Type B pancreatic cell (in vitro differentiated cells): Measurements from ENCODE around the gene SYCP2L. TPM values are rescaled to one million over a fixed set of nuclear protein-coding genes. Genes with fewer than 3 reads are reported as not detected.
"Not testable (repeated sequence)": the region's sequence is repeated elsewhere in the genome, so short reads cannot be mapped to it uniquely, and the experiment has no call there.

Experiments used
- DNase-seq: peaks from one replicate; pipeline ENCODE4 v3.0.0; 2021; ENCODE audit warnings: mixed read lengths; ENCODE audit not compliant: unreplicated experiment; ENCODE audit errors: extremely low spot score
- H3K27ac Mint-ChIP-seq: 2 replicates; pipeline ENCODE4 v1.8.0; 2021; ENCODE audit warnings: mild to moderate bottlenecking, mixed read lengths
- H3K27me3 Mint-ChIP-seq: 2 replicates; pipeline ENCODE4 v1.8.0; 2021; ENCODE audit warnings: mixed read lengths
- H3K36me3 Mint-ChIP-seq: 2 replicates; pipeline ENCODE4 v1.8.0; 2021; ENCODE audit warnings: mixed read lengths
- H3K4me1 Mint-ChIP-seq: one replicate; pipeline ENCODE4 v1.8.0; 2021; ENCODE audit warnings: mixed read lengths; ENCODE audit not compliant: unreplicated experiment
- H3K4me3 Mint-ChIP-seq: 2 replicates; pipeline ENCODE4 v1.8.0; 2021; ENCODE audit warnings: mild to moderate bottlenecking, mixed read lengths
- H3K9me3 Mint-ChIP-seq: 2 replicates; pipeline ENCODE4 v1.8.0; 2021; ENCODE audit warnings: mixed read lengths
- total RNA-seq: library from RNA; stranded (reverse); gene quantifications from 2 replicates; pipeline ENCODE4 v1.2.1, GENCODE V29; 2021; ENCODE audit warnings: low replicate concordance
- TF ChIP-seq, protein P1 (sequence below): fragments of 200-600 bp; sonication (generic); conservative IDR thresholded peaks from 2 replicates; pipeline ENCODE4 v1.5.0; 2021; ENCODE audit warnings: antibody characterized with exemption, mild to moderate bottlenecking

Gene SYCP2L
- total RNA-seq, 1 donor from 2014 or later = 6.9 TPM

DNA sequence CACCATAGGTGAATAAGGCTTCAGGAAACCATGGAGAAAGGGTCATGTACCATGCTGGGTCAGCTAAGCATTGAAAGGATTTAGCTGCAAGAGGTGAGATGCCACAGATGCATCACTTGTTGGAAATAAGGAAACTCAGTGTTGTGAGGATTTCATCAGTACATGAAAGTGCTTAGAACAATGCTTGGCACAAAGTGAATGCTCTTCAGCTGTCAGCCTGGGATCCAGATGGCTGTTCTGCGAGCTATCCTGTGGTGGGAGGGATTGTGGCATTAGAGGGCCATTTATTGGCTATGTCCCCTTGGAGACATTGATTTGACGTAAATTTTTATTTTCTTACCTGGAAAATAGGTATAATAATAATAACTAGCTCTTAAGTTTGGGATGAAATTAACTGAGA, 104.3 kb downstream of the SYCP2L start:
- no peaks in the 10 kb centered on the region for H3K9me3 Mint-ChIP-seq
- no peak for DNase-seq
- TF ChIP-seq, protein P1, sequence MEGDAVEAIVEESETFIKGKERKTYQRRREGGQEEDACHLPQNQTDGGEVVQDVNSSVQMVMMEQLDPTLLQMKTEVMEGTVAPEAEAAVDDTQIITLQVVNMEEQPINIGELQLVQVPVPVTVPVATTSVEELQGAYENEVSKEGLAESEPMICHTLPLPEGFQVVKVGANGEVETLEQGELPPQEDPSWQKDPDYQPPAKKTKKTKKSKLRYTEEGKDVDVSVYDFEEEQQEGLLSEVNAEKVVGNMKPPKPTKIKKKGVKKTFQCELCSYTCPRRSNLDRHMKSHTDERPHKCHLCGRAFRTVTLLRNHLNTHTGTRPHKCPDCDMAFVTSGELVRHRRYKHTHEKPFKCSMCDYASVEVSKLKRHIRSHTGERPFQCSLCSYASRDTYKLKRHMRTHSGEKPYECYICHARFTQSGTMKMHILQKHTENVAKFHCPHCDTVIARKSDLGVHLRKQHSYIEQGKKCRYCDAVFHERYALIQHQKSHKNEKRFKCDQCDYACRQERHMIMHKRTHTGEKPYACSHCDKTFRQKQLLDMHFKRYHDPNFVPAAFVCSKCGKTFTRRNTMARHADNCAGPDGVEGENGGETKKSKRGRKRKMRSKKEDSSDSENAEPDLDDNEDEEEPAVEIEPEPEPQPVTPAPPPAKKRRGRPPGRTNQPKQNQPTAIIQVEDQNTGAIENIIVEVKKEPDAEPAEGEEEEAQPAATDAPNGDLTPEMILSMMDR = no peak
- H3K27me3 Mint-ChIP-seq = no peaks in the 10 kb centered on the region
- H3K36me3 Mint-ChIP-seq = no peaks in the 10 kb centered on the region
- no peak overlapping the region for H3K4me3 Mint-ChIP-seq
- H3K4me1 Mint-ChIP-seq = peaks cover 7% of the 10 kb centered on the region
- no peak overlapping the region for H3K27ac Mint-ChIP-seq

DNA sequence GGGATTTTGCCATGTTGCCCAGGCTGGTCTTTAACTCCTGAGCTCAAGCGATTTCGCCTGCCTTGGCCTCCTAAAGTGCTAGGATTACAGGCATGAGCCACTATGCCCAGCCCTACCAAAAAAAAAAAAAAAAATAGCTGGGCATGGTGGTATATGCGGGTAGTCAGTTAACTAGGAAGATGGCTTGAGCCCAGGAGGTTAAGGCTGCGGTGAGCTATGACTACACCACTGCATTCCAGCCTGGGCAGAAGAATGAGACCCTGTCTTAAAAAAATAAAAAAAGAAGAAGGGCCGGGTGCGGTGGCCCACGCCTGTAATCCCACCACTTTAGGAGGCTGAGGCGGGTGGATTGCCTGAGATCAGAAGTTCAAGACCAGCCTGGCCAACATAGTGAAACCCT, 107.0 kb downstream of the SYCP2L start:
- H3K9me3 Mint-ChIP-seq = no peaks in the 10 kb centered on the region
- H3K27ac Mint-ChIP-seq = no peak overlapping the region
- DNase-seq = no peak
- peaks cover 7% of the 10 kb centered on the region for H3K4me1 Mint-ChIP-seq
- no peaks in the 10 kb centered on the region for H3K36me3 Mint-ChIP-seq
- no peak overlapping the region for H3K4me3 Mint-ChIP-seq
- TF ChIP-seq, protein P1 = no peak
- no peaks in the 10 kb centered on the region for H3K27me3 Mint-ChIP-seq

DNA sequence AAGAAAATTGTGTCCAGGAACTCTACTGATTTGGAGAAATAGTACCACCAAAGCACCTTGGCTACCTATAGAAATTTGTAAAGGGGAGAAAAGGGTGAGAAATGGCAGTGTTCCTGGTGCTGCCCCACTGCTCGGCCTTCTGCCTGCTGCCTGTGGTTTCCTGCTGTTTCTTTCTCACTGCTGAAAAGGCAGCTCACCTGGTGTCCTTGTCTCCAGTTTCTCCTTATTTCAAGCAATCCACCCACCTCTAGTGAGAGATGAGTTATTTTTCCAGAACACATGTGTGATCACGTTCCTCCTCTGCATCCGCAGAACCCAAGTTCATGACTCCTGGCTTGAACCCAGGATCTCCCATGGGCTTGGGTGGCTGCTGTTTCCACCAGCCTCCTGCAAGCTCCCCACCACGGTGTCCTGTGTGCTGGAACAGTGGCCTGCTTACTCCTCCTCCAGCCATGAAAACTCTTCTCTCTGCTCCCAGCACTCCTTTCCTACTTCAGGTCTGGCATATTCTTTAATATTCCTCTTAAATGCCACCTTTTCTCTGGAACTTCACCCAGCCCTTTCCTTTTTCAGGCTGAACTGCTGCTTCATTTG, 108.4 kb downstream of the SYCP2L start:
- no peak overlapping the region for H3K27ac Mint-ChIP-seq
- no peak for DNase-seq
- H3K4me1 Mint-ChIP-seq = peaks cover 13% of the 10 kb centered on the region
- no peaks in the 10 kb centered on the region for H3K36me3 Mint-ChIP-seq
- TF ChIP-seq, protein P1 = no peak
- H3K9me3 Mint-ChIP-seq = no peaks in the 10 kb centered on the region
- H3K27me3 Mint-ChIP-seq = no peaks in the 10 kb centered on the region
- no peak overlapping the region for H3K4me3 Mint-ChIP-seq

DNA sequence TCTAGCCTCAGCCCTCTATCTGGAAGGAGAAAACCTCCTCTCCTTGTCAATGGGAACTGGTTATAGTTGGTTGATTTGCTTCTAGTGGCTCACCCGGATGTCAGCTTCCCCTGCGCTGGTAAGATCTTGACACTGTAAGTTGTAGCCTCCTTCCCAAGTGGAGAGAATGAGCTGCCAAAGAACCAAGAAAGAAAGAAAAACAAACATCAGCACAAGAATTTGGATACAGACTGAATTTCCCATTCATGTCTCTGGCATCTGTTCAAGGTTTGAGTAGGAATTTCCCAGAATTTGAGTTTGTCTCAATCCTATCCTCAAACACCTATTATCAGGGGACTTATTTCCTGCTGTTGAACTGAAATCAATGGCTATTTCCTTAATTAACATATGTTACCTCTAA, 113.1 kb downstream of the SYCP2L start:
- Mint-ChIP-seq H3K36me3 (no peaks in the 10 kb centered on the region), H3K4me3 (no peak overlapping the region), H3K27ac (no peak overlapping the region), H3K27me3 (no peaks in the 10 kb centered on the region), H3K9me3 (no peaks in the 10 kb centered on the region), H3K4me1 (peaks cover 7% of the 10 kb centered on the region)
- TF ChIP-seq, protein P1 = no peak
- DNase-seq = no peak

DNA sequence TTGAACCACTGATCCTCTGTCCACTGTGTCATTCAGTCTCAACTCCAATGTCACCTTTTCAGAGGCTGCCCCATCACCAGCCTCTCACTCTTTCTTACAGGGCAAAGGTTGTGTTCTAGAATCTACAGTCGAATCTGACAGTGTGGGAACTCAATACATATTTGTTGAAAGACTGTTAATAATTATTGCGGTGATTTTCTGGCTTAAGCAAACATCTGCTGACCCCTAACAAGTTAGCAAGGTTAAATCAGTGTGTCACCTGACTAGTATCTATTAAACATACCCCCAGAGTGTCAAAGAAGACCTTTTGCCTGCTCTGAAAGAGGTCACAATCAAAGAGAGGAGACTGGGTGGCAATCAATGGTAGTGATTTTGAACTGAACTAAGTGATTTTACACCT, 115.3 kb downstream of the SYCP2L start:
- H3K27ac Mint-ChIP-seq = no peak overlapping the region
- TF ChIP-seq, protein P1 = no peak
- no peak for DNase-seq
- no peaks in the 10 kb centered on the region for H3K27me3 Mint-ChIP-seq
- H3K9me3 Mint-ChIP-seq = no peaks in the 10 kb centered on the region
- H3K4me3 Mint-ChIP-seq = no peak overlapping the region
- peaks cover 11% of the 10 kb centered on the region for H3K4me1 Mint-ChIP-seq
- H3K36me3 Mint-ChIP-seq = no peaks in the 10 kb centered on the region

DNA sequence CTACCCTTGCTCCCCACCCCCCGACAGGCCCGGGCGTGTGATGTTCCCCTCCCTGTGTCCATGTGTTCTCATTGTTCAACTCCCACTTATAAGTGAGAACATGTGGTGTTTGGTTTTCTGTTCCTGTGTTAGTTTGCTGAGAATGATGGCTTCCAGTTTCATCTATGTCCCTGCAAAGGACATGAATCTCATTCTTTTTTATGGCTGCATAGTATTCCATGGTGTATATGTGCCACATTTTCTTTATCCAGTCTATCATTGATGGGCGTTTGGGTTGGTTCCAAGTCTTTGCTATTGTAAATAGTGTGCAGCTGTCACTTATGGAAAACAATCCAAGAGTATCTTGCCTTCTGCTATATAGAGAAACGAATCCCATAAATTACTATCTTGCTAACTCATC, 116.4 kb downstream of the SYCP2L start:
- not testable (repeated sequence) for H3K9me3 Mint-ChIP-seq, H3K4me3 Mint-ChIP-seq, H3K27me3 Mint-ChIP-seq, H3K36me3 Mint-ChIP-seq, DNase-seq, H3K27ac Mint-ChIP-seq
- peaks cover 11% of the 10 kb centered on the region for H3K4me1 Mint-ChIP-seq
